MV-4-11 (cell line): ENCODE measurements around the gene FBXL3.
A peak's percentile ranks its signal among the peaks of the same experiment; 100 is the strongest.
"Not testable (repeated sequence)": the region's sequence is repeated elsewhere in the genome, so short reads cannot be mapped to it uniquely, and the experiment has no call there.

Source experiments
- DNase-seq: peaks from one replicate; lab custom pipeline; 2025; lab: John Stamatoyannopoulos, UW

The FBXL3 gene

DNA sequence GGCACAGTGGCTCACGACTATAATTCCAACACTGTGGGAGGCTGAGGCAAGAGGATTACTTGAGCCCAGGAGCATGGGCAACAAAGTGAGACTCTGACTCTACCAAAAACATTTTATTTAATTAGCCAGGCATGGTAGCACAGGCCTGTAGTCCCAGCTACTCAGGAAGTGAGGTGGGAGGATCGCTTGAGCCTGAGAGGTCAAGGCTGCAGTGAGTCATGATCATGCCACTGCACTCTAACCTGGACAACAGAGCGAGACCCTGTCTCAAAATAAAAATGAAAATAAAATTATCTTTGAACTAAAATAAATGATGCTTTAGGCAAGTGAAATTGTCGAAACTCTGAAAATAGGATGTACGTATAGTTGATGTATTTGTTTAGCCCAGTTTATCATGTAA, 43.3 kb downstream of the FBXL3 start:
- DNase-seq, result no peak

DNA sequence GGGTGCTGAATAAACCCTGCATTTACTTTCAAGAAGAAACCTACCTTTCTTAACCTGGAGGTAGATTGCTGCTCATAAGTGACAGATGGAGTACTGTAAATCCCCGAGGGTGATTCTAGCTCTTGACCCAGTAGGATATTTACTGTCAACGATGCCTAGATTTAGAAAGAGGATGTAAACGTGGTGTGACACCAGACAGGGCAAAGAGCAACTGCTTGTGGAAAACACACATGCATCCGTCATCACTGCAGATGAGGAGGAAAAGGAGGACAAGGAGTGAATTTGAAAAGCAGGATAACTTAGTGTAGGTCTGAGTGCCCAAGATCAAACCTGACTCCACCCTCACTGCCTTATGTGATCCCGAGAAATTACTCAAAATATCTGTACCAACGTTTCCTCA, 44.9 kb downstream of the FBXL3 start:
- DNase-seq, result peak; percentile 27

GRCh38 chr13:76980075-76980718, 46.8 kb downstream of the FBXL3 start:
- peak; percentile 28 for DNase-seq

DNA sequence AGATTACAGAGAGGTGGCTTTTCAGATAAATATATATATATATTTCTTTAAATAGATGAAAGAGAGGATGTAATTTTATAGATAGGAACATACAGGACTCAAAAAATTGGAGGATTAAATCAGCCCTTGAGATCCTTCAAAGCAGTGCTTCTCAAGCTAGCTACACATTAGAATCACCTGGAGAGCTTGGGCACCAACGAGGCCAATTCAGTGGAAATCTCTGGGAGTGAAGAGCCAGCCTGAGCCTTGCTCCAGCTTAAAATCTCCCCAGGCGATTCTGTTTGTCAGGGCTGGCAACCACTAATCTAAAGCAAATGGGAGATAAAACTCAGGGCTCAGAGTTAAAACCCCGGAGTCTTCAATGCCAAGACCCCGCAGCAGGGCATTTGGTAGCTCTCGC, 50.0 kb downstream of the FBXL3 start:
- DNase-seq, result no peak

GRCh38 chr13:76976490-76976889, 50.5 kb downstream of the FBXL3 start:
- no peak for DNase-seq

GRCh38 chr13:76975863-76976262, 51.1 kb downstream of the FBXL3 start:
- no peak for DNase-seq

DNA sequence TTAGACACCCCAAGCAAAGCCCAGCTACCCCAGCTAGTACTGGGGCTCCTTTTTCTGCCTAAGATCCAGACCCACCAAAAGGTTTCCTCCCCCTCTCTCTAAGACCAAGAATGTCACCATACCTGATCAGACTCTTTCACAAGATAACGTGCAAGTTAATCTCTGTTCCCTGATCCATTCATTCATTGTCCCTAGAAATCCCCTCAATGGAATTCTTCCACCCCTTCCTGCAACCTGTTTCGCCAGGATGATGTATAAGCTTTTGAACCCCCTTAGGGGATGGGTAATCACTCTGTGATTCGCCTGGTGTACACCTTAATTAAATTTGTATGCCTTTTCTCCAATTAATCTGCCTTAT, 52.4 kb downstream of the FBXL3 start:
- no peak for DNase-seq

GRCh38 chr13:76973920-76974617, 52.9 kb downstream of the FBXL3 start:
- no peak for DNase-seq

GRCh38 chr13:76971851-76972829, 54.8 kb downstream of the FBXL3 start:
- DNase-seq, result no peak

DNA sequence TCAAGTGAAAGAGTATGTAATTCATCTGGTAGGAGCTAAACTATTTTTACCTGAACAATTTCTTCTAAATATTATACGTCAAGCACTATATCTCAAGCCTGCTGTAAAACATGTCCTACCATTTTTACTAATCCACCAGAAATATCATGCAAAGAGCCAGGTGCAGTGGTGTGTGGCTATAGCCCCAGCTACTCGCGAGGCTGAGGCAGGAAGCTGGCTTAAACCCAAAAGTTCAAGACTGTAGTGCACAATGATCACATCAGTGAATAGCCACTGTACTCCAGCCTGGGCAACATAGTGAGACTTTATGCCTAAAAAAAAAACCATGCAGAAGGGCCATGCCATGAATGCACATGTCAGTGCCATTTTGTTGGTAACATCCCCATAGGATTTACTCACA, 55.7 kb downstream of the FBXL3 start:
- no peak for DNase-seq

DNA sequence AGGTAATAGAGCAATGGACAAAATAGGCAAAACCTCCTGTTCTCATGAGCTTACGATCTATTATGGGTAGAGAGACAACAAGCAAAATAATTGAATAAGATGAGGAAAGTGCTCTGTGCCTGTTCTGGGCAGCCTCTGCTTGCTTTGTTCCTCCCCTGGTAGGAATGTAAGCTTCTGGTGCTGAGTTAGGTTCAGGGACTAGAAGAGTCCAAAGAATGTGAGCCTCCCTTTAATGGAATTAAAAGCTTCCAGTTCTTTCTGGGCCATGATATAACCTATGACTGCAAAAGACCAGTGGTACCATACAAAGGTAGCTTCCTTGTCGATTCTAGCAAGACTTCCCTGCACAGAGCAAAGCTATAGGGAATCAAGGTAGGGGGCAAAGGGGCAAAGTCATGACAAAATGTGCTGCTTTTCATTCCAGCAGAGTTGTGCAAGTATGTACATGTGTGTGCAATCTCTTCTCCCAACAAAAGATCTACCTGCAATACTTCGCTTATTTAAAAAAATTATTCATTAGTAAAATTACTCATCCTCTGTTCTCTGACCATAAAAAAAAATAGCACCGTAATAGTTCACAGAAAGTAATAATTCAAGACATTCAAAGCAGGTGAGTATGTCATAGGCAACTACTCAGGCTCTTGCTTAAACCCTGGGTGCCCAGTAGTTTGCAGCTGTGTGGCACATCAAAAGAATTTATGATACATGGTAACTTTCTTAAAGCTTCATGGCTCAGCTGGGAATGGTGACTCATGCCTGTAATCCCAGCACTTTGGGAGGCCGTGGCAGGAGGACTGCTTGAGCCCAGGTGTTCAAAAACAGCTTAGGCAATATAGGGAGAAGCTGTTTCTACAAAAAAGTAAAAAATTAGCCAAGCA, 57.2 kb downstream of the FBXL3 start:
- peak; percentile 10 for DNase-seq

- DNase-seq, result no peak
These were observed 58.9 kb downstream of the FBXL3 start for GRCh38 chr13:76968041-76968440.

DNA sequence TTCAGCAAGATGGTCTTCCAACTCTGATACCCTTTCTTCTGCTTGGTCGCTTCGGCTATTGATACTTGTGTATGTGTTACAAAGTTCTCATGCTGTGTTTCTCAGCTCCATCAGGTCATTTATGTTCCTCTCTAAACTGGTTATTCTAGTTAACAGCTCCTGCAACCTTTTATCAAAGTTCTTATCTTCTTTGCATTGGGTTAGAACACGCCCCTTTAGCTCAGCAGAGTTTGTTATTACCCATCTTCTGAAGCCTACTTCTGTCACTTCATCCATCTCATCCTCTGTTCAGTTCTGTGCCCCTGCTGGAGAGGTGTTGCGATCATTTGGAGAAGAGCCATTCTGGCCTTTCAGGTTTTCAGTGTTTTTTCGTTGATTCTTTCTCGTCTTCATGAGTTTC, 59.9 kb downstream of the FBXL3 start:
- DNase-seq, result no peak

- no peak for DNase-seq
These were observed 61.1 kb downstream of the FBXL3 start for GRCh38 chr13:76965759-76966421.

- DNase-seq, result not testable (repeated sequence)
These were observed 67.2 kb downstream of the FBXL3 start for GRCh38 chr13:76959734-76960133.

- no peak for DNase-seq
These were observed 68.0 kb downstream of the FBXL3 start for GRCh38 chr13:76958841-76959432.

DNA sequence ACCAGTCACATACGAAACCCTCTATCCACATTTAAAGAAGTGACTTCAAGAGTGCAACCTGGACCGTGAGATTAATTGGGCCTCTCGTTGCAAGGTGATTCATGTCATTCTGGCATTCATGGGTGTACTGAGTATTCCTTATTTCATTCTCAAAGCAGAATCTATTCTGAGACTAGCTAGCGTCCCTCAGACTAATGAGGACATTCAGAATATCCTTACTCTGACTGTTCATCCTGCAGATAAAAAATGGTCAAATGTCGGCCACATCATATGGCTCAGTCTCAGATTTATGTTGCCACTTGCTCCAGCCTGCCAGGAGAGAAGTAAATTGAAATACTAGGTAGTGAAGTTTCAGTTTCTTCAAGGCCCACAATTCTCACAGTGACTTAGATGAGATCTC, 71.3 kb downstream of the FBXL3 start:
- DNase-seq, result no peak
